Stimulated activated CD4-positive, alpha-beta T cell treated with anti-CD3 and anti-CD28 coated beads, Interleukin-15, amount 100 ng/mL, for 24 hours (primary cell): ENCODE measurements around the gene SLAIN2.
"Not testable (repeated sequence)": the region's sequence is repeated elsewhere in the genome, so short reads cannot be mapped to it uniquely, and the experiment has no call there.

Source experiments
- DNase-seq: peaks from one replicate; pipeline ENCODE4 v3.0.0-alpha.2; 2020

Gene SLAIN2

GRCh38 chr4:48370260-48371134 lies 29.2 kb downstream of the SLAIN2 start:
- no peak for DNase-seq

- no peak for DNase-seq
Observed at GRCh38 chr4:48372272-48372671, 30.9 kb downstream of the SLAIN2 start.

GRCh38 chr4:48375651-48376304 lies 34.4 kb downstream of the SLAIN2 start:
- DNase-seq, result no peak

- DNase-seq, result no peak
Observed at GRCh38 chr4:48379587-48380180, 38.4 kb downstream of the SLAIN2 start.

GRCh38 chr4:48380583-48381167 lies 39.3 kb downstream of the SLAIN2 start:
- DNase-seq, result no peak

GRCh38 chr4:48388525-48389154 lies 47.3 kb downstream of the SLAIN2 start:
- no peak for DNase-seq

- DNase-seq, result no peak
Observed at GRCh38 chr4:48396043-48396442, 54.7 kb downstream of the SLAIN2 start.

- no peak for DNase-seq
Observed at GRCh38 chr4:48400416-48400815, 59.1 kb downstream of the SLAIN2 start.

GRCh38 chr4:48403358-48403757 lies 62.0 kb downstream of the SLAIN2 start:
- DNase-seq, result no peak

- DNase-seq, result no peak
Observed at GRCh38 chr4:48403779-48404178, 62.5 kb downstream of the SLAIN2 start.

- no peak for DNase-seq
Observed at GRCh38 chr4:48405924-48406323, 64.6 kb downstream of the SLAIN2 start.

GRCh38 chr4:48409203-48409602 lies 67.9 kb downstream of the SLAIN2 start:
- no peak for DNase-seq

GRCh38 chr4:48410812-48411211 lies 69.5 kb downstream of the SLAIN2 start:
- no peak for DNase-seq

- no peak for DNase-seq
Observed at GRCh38 chr4:48420144-48420543, 78.8 kb downstream of the SLAIN2 start.

- DNase-seq, result no peak
Observed at GRCh38 chr4:48421101-48421500, 79.8 kb downstream of the SLAIN2 start.

GRCh38 chr4:48428926-48429325 lies 87.6 kb downstream of the SLAIN2 start:
- DNase-seq, result no peak

- no peak for DNase-seq
Observed at GRCh38 chr4:48429709-48430474, 88.6 kb downstream of the SLAIN2 start.

- DNase-seq, result no peak
Observed at GRCh38 chr4:48431401-48431800, 90.1 kb downstream of the SLAIN2 start.

GRCh38 chr4:48432017-48432416 lies 90.7 kb downstream of the SLAIN2 start:
- DNase-seq, result no peak

GRCh38 chr4:48436318-48436717 lies 95.0 kb downstream of the SLAIN2 start:
- no peak for DNase-seq

- no peak for DNase-seq
Observed at GRCh38 chr4:48439988-48440387, 98.7 kb downstream of the SLAIN2 start.

GRCh38 chr4:48440914-48441313 lies 99.6 kb downstream of the SLAIN2 start:
- DNase-seq, result not testable (repeated sequence)
